AG04450 (cell line): ENCODE measurements around the gene CATSPERD. TPM values are rescaled to one million over a fixed set of nuclear protein-coding genes. Genes with fewer than 3 reads are reported as not detected.
"Not testable (repeated sequence)": the region's sequence is repeated elsewhere in the genome, so short reads cannot be mapped to it uniquely, and the experiment has no call there.

Experiments
- CTCF ChIA-PET: fragments of 300-600, 350-600 bp; formaldehyde crosslinking; extraction: SDS; loops from one replicate; lab custom pipeline; 2022; ENCODE audit warnings: antibody characterized with exemption, inconsistent platforms; lab: Charles Lee
- POLR2A ChIA-PET: fragments of 350-600 bp; formaldehyde crosslinking; extraction: SDS; loops from one replicate; lab custom pipeline; 2021; ENCODE audit warnings: antibody characterized with exemption, inconsistent platforms; lab: Yijun Ruan, JAX
- DNase-seq: peaks from one replicate; pipeline ENCODE4 v3.0.0-alpha.2; 2011; ENCODE audit warnings: low read depth, low spot score
- H3K27ac ChIP-seq: one replicate; pipeline ENCODE4 v1.5.1; 2012; ENCODE audit warnings: low read depth, low read length, control low read depth
- H3K27me3 ChIP-seq: one replicate; pipeline ENCODE4 v1.6.0; 2012; ENCODE audit warnings: low read length; ENCODE audit not compliant: control insufficient read depth, insufficient read depth
- H3K4me3 ChIP-seq: 2 replicates; pipeline ENCODE4 v1.5.1; 2011; ENCODE audit warnings: mild to moderate bottlenecking, low read depth, low read length, control low read depth
- H3K9me3 ChIP-seq: 2 replicates; pipeline ENCODE4 v1.5.1; 2012; ENCODE audit warnings: low read length; ENCODE audit not compliant: control insufficient read depth, insufficient read depth
- polyA plus RNA-seq: library from polyadenylated mRNA; depleted of rRNA; stranded (reverse); fragments of >200 nt; gene quantifications from 2 replicates; pipeline ENCODE4 v1.2.3, GENCODE V29; 2011
- TF ChIP-seq, protein P1 (sequence below): IDR thresholded peaks from 2 replicates; pipeline ENCODE4 v1.5.1; 2011; ENCODE audit warnings: low read depth, low read length, control low read depth, inconsistent platforms

CATSPERD gene
- polyA plus RNA-seq, 1 experiment: not detected

DNA sequence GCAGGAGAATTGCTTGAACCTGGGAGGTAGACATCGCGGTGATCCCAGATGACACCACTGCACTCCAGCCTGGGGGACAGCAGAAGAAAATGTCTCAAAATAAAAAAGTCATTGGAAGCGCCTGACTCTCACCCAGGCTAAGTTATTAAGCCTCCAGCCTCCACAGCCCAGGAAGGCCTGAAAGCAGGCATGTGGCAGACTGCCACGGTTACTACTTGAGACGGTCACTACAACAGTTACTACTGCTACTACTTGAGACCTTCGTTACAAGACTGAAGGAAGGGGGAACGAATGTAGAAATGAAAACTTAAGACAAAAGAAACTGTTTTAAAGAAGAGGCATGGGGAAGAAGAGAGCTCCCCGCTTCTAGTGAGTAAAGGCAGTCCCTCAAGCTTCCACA is 54.5 kb downstream of the CATSPERD start:
- no peak overlapping the region for H3K27ac ChIP-seq
- no peak for DNase-seq
- ChIA-PET POLR2A (interaction anchor here (0.6 kb wide), 1 partner anchor 55 kb away, joined by 5 read pairs; the partner anchor contains the start of genes CATSPERD and LONP1), CTCF (interaction anchor here (1.0 to 2.3 kb wide), 3 partner anchors 19 to 29 kb away, joined by 3 to 29 read pairs (median 10); no protein-coding TSS in a partner anchor)
- no peaks in the 10 kb centered on the region; the same call in 1 of the 2 replicates for H3K9me3 ChIP-seq
- TF ChIP-seq, protein P1, sequence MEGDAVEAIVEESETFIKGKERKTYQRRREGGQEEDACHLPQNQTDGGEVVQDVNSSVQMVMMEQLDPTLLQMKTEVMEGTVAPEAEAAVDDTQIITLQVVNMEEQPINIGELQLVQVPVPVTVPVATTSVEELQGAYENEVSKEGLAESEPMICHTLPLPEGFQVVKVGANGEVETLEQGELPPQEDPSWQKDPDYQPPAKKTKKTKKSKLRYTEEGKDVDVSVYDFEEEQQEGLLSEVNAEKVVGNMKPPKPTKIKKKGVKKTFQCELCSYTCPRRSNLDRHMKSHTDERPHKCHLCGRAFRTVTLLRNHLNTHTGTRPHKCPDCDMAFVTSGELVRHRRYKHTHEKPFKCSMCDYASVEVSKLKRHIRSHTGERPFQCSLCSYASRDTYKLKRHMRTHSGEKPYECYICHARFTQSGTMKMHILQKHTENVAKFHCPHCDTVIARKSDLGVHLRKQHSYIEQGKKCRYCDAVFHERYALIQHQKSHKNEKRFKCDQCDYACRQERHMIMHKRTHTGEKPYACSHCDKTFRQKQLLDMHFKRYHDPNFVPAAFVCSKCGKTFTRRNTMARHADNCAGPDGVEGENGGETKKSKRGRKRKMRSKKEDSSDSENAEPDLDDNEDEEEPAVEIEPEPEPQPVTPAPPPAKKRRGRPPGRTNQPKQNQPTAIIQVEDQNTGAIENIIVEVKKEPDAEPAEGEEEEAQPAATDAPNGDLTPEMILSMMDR: no peak
- peaks cover 4% of the 10 kb centered on the region for H3K27me3 ChIP-seq
- H3K4me3 ChIP-seq: no peak overlapping the region

GRCh38 chr19:5775668-5776309 is 55.4 kb downstream of the CATSPERD start:
- DNase-seq: no peak
- POLR2A ChIA-PET: no interaction called here

GRCh38 chr19:5778402-5778801 is 58.0 kb downstream of the CATSPERD start:
- CTCF ChIA-PET: interaction anchor here (1.9 kb wide), 1 partner anchor 26 kb away, joined by 5 read pairs; the partner anchor contains the start of gene NRTN
- H3K9me3 ChIP-seq: no peaks in the 10 kb centered on the region; the same call in 1 of the 2 replicates
- peaks cover 4% of the 10 kb centered on the region for H3K27me3 ChIP-seq
- TF ChIP-seq, protein P1: no peak
- DNase-seq: no peak
- no peak overlapping the region for H3K4me3 ChIP-seq
- no peak overlapping the region for H3K27ac ChIP-seq
- POLR2A ChIA-PET: no interaction called here

More at GRCh38 chr19:5775668-5776309, 55.4 kb downstream of the CATSPERD start:
- TF ChIP-seq, protein P1: no peak
- peaks cover 4% of the 10 kb centered on the region for H3K27me3 ChIP-seq
- no peak overlapping the region for H3K27ac ChIP-seq
- CTCF ChIA-PET: interaction anchor here (0.6 to 2.2 kb wide), 2 partner anchors 27 to 28 kb away, joined by 4 to 10 read pairs; no protein-coding TSS in a partner anchor
- H3K4me3 ChIP-seq: no peak overlapping the region
- H3K9me3 ChIP-seq: no peaks in the 10 kb centered on the region; the same call in 1 of the 2 replicates

DNA sequence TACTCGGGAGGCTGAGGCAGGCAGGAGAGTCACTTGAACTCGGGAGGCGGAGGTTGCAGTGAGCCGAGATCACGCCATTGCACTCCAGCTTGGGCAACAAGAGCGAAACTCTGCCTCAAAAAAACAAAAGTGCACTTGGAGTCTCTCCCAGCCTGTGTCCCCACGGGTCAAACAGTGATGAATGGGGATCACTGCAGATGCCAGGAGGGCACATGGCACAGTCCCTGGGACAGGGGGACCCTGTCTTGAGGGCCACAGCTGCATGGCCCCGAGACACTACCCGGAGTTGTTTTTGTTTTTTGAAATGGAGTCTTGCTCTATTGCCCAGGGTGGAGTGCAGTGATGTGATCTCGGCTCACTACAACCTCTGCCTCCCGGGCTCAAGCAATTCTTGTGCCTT is 60.5 kb downstream of the CATSPERD start:
- CTCF ChIA-PET, H3K4me3 ChIP-seq, H3K9me3 ChIP-seq, H3K27me3 ChIP-seq, DNase-seq, H3K27ac ChIP-seq: not testable (repeated sequence)
- POLR2A ChIA-PET: interaction anchor here (0.6 kb wide), 1 partner anchor 20 kb away, joined by 5 read pairs; no protein-coding TSS in a partner anchor

GRCh38 chr19:5782322-5782721 is 61.9 kb downstream of the CATSPERD start:
- Histone ChIP-seq H3K27me3 (no peaks in the 10 kb centered on the region), H3K9me3 (no peaks in the 10 kb centered on the region; the same call in 1 of the 2 replicates), H3K27ac (no peak overlapping the region), H3K4me3 (no peak overlapping the region)
- TF ChIP-seq, protein P1: no peak
- POLR2A ChIA-PET: no interaction called here
- no peak for DNase-seq
- CTCF ChIA-PET: interaction anchor here (0.9 kb wide), 1 partner anchor 22 kb away, joined by 7 read pairs; the partner anchor contains the start of gene NRTN
